Right lobe of liver (tissue), 4 donors: ENCODE data around the gene LAMB3.

Experiments
- POLR2A ChIP-seq: fragments of 450-650 bp; IDR thresholded peaks from one replicate; pipeline ENCODE4 v1.6.1; 2017; ENCODE audit warnings: antibody characterized with exemption, mild to moderate bottlenecking
- TF ChIP-seq, protein P1 (sequence below), 4 donors: fragments of 200-600 bp in 3 of 4; fragments of 450-650 bp in 1 of 4; IDR thresholded peaks; one replicate each; pipeline versions ENCODE4 v1.5.1 to v1.8.0; 2016 to 2022; ENCODE audit warnings: antibody characterized with exemption in 4 of 4, mild to moderate bottlenecking in 2 of 4
- donor health status: DM: no; HTN: no; CAD: no.
- donor health status: DM: no; HTN: no; CAD: no.
- donor health status: DM: no; HTN: yes; CAD: no.

DNA sequence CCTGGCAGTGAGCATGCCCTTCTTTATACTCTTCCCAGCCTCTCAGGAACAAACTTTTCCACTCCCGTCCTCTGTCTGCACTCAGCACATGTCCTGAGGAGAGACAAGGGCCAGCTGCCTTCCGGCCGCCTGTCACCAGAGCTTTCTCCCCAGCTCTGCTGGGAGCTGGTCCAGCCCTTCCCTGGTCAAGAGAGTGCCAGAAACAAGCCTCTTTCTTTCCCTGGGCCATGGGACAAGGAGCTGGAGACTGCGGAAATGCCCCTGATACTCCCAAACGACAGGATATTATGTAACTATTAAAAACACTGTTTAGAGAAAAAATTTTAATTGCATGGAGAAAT is 10.4 kb downstream of the LAMB3 start:
- no peak for TF ChIP-seq POLR2A
- TF ChIP-seq, protein P1, sequence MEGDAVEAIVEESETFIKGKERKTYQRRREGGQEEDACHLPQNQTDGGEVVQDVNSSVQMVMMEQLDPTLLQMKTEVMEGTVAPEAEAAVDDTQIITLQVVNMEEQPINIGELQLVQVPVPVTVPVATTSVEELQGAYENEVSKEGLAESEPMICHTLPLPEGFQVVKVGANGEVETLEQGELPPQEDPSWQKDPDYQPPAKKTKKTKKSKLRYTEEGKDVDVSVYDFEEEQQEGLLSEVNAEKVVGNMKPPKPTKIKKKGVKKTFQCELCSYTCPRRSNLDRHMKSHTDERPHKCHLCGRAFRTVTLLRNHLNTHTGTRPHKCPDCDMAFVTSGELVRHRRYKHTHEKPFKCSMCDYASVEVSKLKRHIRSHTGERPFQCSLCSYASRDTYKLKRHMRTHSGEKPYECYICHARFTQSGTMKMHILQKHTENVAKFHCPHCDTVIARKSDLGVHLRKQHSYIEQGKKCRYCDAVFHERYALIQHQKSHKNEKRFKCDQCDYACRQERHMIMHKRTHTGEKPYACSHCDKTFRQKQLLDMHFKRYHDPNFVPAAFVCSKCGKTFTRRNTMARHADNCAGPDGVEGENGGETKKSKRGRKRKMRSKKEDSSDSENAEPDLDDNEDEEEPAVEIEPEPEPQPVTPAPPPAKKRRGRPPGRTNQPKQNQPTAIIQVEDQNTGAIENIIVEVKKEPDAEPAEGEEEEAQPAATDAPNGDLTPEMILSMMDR (IDR thresholded peaks at IDR 0.05) = no peak
